MM.1S (cell line): ENCODE data around the gene RAB35.

Experiments used
- DNase-seq: peaks from one replicate; pipeline ENCODE4 v3.0.0-alpha.2; 2015
- H2AFZ ChIP-seq: fragments of 300-600 bp; sonication (generic); 2 replicates; pipeline ENCODE4 v1.6.0; 2016; ENCODE audit warnings: antibody characterized with exemption, low read length
- H3F3A ChIP-seq: fragments of 300-600 bp; sonication (generic); 2 replicates; pipeline ENCODE4 v1.6.1; 2016; ENCODE audit warnings: mild to moderate bottlenecking, antibody characterized with exemption, low read length, moderate library complexity, mixed read lengths; ENCODE audit not compliant: insufficient read depth
- H3K27ac ChIP-seq: fragments of 300-600 bp; sonication (generic); 2 replicates; pipeline ENCODE4 v1.5.1; 2016; ENCODE audit warnings: mild to moderate bottlenecking, low read length
- H3K27me3 ChIP-seq: fragments of 300-600 bp; sonication (generic); replicated peaks from 2 replicates; pipeline ENCODE4 v1.6.0; 2016; ENCODE audit warnings: low read length; ENCODE audit not compliant: insufficient read depth
- H3K36me3 ChIP-seq: fragments of 300-600 bp; sonication (generic); replicated peaks from 2 replicates; pipeline ENCODE4 v1.6.1; 2016; ENCODE audit warnings: mild to moderate bottlenecking, low read length, mixed read lengths; ENCODE audit not compliant: insufficient read depth
- H3K4me1 ChIP-seq: fragments of 300-600 bp; sonication (generic); 2 replicates; pipeline ENCODE4 v1.6.1; 2016; ENCODE audit warnings: low read length, mixed read lengths
- H3K4me2 ChIP-seq: fragments of 300-600 bp; sonication (generic); 2 replicates; pipeline ENCODE4 v1.6.0; 2016; ENCODE audit warnings: low read depth, low read length
- H3K4me3 ChIP-seq: fragments of 300-600 bp; sonication (generic); 2 replicates; pipeline ENCODE4 v1.5.1; 2016; ENCODE audit warnings: low read length, mixed read lengths
- H3K79me2 ChIP-seq: fragments of 300-600 bp; sonication (generic); 2 replicates; pipeline ENCODE4 v1.6.1; 2016; ENCODE audit warnings: mixed run types, low read length, mixed read lengths
- H3K9ac ChIP-seq: fragments of 300-600 bp; sonication (generic); 2 replicates; pipeline ENCODE4 v1.6.1; 2016; ENCODE audit warnings: low read length, mixed read lengths
- H3K9me2 ChIP-seq: fragments of 300-600 bp; sonication (generic); replicated peaks from 2 replicates; pipeline ENCODE4 v1.6.1; 2016; ENCODE audit warnings: mild to moderate bottlenecking, low read length, mixed read lengths; ENCODE audit not compliant: insufficient read depth
- H3K9me3 ChIP-seq: fragments of 300-600 bp; sonication (generic); replicated peaks from 2 replicates; pipeline ENCODE4 v1.6.1; 2016; ENCODE audit warnings: mild to moderate bottlenecking, low read length, mixed read lengths; ENCODE audit not compliant: insufficient read depth
- H4K20me1 ChIP-seq: fragments of 300-600 bp; sonication (generic); 2 replicates; pipeline ENCODE4 v1.6.1; 2016; ENCODE audit warnings: mild to moderate bottlenecking, low read length, moderate library complexity, mixed read lengths; ENCODE audit not compliant: insufficient read depth
- CTCF ChIP-seq: fragments of 300-600 bp; sonication (generic); IDR thresholded peaks from 2 replicates; pipeline ENCODE4 v1.5.1; 2016; ENCODE audit warnings: antibody characterized with exemption, low read length, mixed read lengths
- EZH2 ChIP-seq: fragments of 300-600 bp; sonication (generic); optimal IDR thresholded peaks from 2 replicates; pipeline ENCODE3; 2017; ENCODE audit warnings: low read depth, mild to moderate bottlenecking, antibody characterized with exemption, low read length, mixed read lengths
- EZH2phosphoT487 ChIP-seq: fragments of 300-600 bp; sonication (generic); IDR thresholded peaks from 2 replicates; pipeline ENCODE4 v1.6.1; 2018; ENCODE audit warnings: antibody characterized with exemption, low read length

Gene RAB35

GRCh38 chr12:120140603-120141002 is 24.1 kb upstream of the RAB35 start:
- Histone ChIP-seq H3K27ac (no peak overlapping the region), H2AFZ (no peak overlapping the region), H3K4me1 (no peaks in the 10 kb centered on the region), H3K4me2 (no peak overlapping the region), H3K9ac (no peak overlapping the region), H4K20me1 (no peaks in the 10 kb centered on the region), H3K9me3 (no peaks in the 10 kb centered on the region), H3K79me2 (no peaks in the 10 kb centered on the region; the same call in 1 of the 2 replicates), H3K4me3 (no peak overlapping the region), H3K9me2 (no peaks in the 10 kb centered on the region), H3K27me3 (no peaks in the 10 kb centered on the region), H3F3A (no peaks in the 10 kb centered on the region), H3K36me3 (no peaks in the 10 kb centered on the region)
- DNase-seq = no peak
- TF ChIP-seq EZH2 (no peak), CTCF (no peak), EZH2phosphoT487 (no peak)

GRCh38 chr12:120139958-120140357 is 23.4 kb upstream of the RAB35 start:
- Histone ChIP-seq H3K4me2 (no peak overlapping the region), H3K36me3 (no peaks in the 10 kb centered on the region), H3K4me3 (no peak overlapping the region), H3K27me3 (no peaks in the 10 kb centered on the region), H3F3A (peaks cover under 1% of the 10 kb centered on the region; the same call in 1 of the 2 replicates), H3K9me3 (no peaks in the 10 kb centered on the region), H3K79me2 (no peaks in the 10 kb centered on the region; the same call in 1 of the 2 replicates), H2AFZ (no peak overlapping the region), H3K27ac (no peak overlapping the region), H3K4me1 (peaks cover 1% of the 10 kb centered on the region; the same call in 1 of the 2 replicates), H4K20me1 (no peaks in the 10 kb centered on the region), H3K9me2 (no peaks in the 10 kb centered on the region), H3K9ac (no peak overlapping the region)
- TF ChIP-seq EZH2phosphoT487 (no peak), CTCF (no peak), EZH2 (no peak)
- DNase-seq = no peak

GRCh38 chr12:120138366-120138765 is 21.8 kb upstream of the RAB35 start:
- Histone ChIP-seq H3K4me3 (no peak overlapping the region), H3K4me2 (no peak overlapping the region), H3K27ac (no peak overlapping the region), H3F3A (peaks cover 15% of the 10 kb centered on the region), H3K9me2 (no peaks in the 10 kb centered on the region), H3K36me3 (no peaks in the 10 kb centered on the region), H3K9me3 (no peaks in the 10 kb centered on the region), H3K4me1 (peaks cover 17% of the 10 kb centered on the region), H4K20me1 (no peaks in the 10 kb centered on the region; the same call in 1 of the 2 replicates), H2AFZ (no peak overlapping the region), H3K27me3 (no peaks in the 10 kb centered on the region), H3K79me2 (no peaks in the 10 kb centered on the region; the same call in 1 of the 2 replicates), H3K9ac (no peak overlapping the region)
- no peak for DNase-seq
- TF ChIP-seq EZH2 (no peak), EZH2phosphoT487 (no peak), CTCF (no peak)
